Gastrocnemius medialis (tissue), 4 donors: ENCODE results near the gene FOXO6. TPM values are rescaled to one million over a fixed set of nuclear protein-coding genes. Genes with fewer than 3 reads are reported as not detected.

Source experiments
- ATAC-seq, 2 donors: fragments of 150-250 bp; one replicate each; pipeline ENCODE4 v1.9.1; 2016
- DNase-seq, 2 donors: peaks; one replicate each; pipeline ENCODE4 v3.0.0-alpha.2; 2019
- H3K27ac ChIP-seq, 4 donors: fragments of 200-600 bp; sonication (generic); 1 replicate in 1 of 4; 2 replicates in 3 of 4; pipeline ENCODE4 v1.5.1; 2016 to 2018; ENCODE audit warnings: mild to moderate bottlenecking in 2 of 4, moderate library complexity in 1 of 4
- H3K27me3 ChIP-seq, 3 donors: fragments of 200-600 bp; sonication (generic) in 2 of 3; 1 replicate in 1 of 3; 2 replicates in 2 of 3; pipeline versions ENCODE4 v1.5.1 to v1.6.0; 2016 to 2019; ENCODE audit warnings: mild to moderate bottlenecking in 1 of 3, moderate library complexity in 1 of 3
- H3K36me3 ChIP-seq, 2 donors: fragments of 200-600 bp; sonication (generic) in 1 of 2; one replicate each; pipeline ENCODE4 v1.5.1; 2017 to 2018
- H3K4me1 ChIP-seq, 2 donors: fragments of 200-600 bp; sonication (generic) in 1 of 2; one replicate each; pipeline ENCODE4 v1.5.1; 2016 to 2017; ENCODE audit warnings: mild to moderate bottlenecking in 2 of 2
- H3K4me3 ChIP-seq, 4 donors: fragments of 200-600 bp; sonication (generic) in 3 of 4; 1 replicate in 1 of 4; 2 replicates in 3 of 4; pipeline ENCODE4 v1.5.1; 2016 to 2019; ENCODE audit warnings: mild to moderate bottlenecking in 2 of 4
- H3K9me3 ChIP-seq, 3 donors: fragments of 200-600 bp; sonication (generic) in 2 of 3; 1 replicate in 1 of 3; 2 replicates in 2 of 3; pipeline ENCODE4 v1.5.1; 2016 to 2019
- POLR2A ChIP-seq, 2 donors: fragments of 450-650 bp; IDR thresholded peaks; one replicate each; pipeline ENCODE4 v1.6.1; 2017; ENCODE audit warnings: antibody characterized with exemption in 2 of 2, mild to moderate bottlenecking in 2 of 2, moderate library complexity in 2 of 2
- in situ Hi-C, 4 donors: fragments of 200-750 bp; cut with MboI; loops; one replicate each; pipeline versions ENCODE4 v1.15.0 to v1.8.0; 2017; ENCODE audit warnings: low sequenced_read_pairs in 4 of 4
- intact Hi-C: fragments of 100-400 bp; cut with DNase I; formaldehyde crosslinking; loops from one replicate; pipeline ENCODE4 v1.15.1; 2023; ENCODE audit warnings: low total_unique reads
- total RNA-seq, 4 donors: library from RNA; depleted of rRNA; stranded (reverse); fragments of >200 nt; gene quantifications; one replicate each; pipeline versions ENCODE4 v1.1.0 to v1.2.3, GENCODE V29; 2016
- TF ChIP-seq, protein P1 (sequence below), 5 experiments: fragments of 450-650 bp in 3 of 5; fragments of 200-600 bp in 2 of 5; sonication (generic) in 2 of 5; IDR thresholded peaks in 4 of 5; conservative IDR thresholded peaks in 1 of 5; 1 replicate in 4 of 5; 2 replicates in 1 of 5; pipeline ENCODE4 v1.5.1; 2016 to 2019; ENCODE audit warnings: antibody characterized with exemption in 5 of 5, mild to moderate bottlenecking in 3 of 5, moderate library complexity in 3 of 5

Gene FOXO6
- total RNA-seq, 4 donors from 2014 or later: 0.20 to 3.9 (median 0.94) TPM

DNA sequence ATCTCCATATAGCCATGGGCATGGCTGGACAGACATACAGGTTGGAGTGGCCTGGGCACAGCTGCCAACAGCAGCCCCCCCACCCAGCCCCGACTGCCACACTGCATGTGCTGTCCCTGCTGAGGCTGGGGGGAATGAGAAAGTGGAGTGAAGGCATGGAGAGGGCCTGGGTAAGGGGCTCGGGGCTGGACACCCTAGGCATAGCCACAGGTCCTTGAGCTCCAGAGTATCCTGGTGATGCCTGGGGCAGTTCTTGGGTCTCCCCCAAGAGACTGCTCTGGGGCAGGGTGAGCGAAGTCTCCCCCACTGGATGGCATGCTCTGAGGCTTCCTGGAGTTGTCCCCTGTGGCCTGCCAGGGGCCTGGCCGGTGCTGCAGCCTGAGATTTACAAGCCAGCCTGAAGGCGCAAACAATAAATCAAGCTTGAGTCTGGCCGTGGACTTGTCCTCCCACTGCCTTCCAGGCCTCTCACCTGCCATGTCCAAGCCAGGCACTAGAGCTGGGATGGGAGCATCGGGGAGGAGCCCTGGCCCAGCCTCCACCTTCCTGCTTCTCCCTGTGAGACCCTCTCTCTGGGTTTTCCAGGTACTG lies 53.6 kb downstream of the FOXO6 start:
- DNase-seq (no peak), ATAC-seq (no peak)
- TF ChIP-seq, protein P1, sequence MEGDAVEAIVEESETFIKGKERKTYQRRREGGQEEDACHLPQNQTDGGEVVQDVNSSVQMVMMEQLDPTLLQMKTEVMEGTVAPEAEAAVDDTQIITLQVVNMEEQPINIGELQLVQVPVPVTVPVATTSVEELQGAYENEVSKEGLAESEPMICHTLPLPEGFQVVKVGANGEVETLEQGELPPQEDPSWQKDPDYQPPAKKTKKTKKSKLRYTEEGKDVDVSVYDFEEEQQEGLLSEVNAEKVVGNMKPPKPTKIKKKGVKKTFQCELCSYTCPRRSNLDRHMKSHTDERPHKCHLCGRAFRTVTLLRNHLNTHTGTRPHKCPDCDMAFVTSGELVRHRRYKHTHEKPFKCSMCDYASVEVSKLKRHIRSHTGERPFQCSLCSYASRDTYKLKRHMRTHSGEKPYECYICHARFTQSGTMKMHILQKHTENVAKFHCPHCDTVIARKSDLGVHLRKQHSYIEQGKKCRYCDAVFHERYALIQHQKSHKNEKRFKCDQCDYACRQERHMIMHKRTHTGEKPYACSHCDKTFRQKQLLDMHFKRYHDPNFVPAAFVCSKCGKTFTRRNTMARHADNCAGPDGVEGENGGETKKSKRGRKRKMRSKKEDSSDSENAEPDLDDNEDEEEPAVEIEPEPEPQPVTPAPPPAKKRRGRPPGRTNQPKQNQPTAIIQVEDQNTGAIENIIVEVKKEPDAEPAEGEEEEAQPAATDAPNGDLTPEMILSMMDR (IDR thresholded peaks at IDR 0.05 in 4 of 5, conservative IDR thresholded peaks at IDR 0.05 in 1 of 5): no peak
- no peak for TF ChIP-seq POLR2A (IDR thresholded peaks at IDR 0.05)
- H3K4me3 ChIP-seq: no peak overlapping the region
- no peaks in the 10 kb centered on the region for H3K36me3 ChIP-seq
- H3K9me3 ChIP-seq: no peaks in the 10 kb centered on the region
- H3K27ac ChIP-seq: no peak overlapping the region
- H3K4me1 ChIP-seq: peaks cover 25 to 29% of the 10 kb centered on the region in 2 donors
- in situ Hi-C loops (loop anchor here (5.0 to 10.0 kb wide), 4 partner anchors 48 to 90 kb away; partner anchors contain the start of gene FOXO6 (in 2 of the 4)), intact Hi-C loops (loop anchor here (5.0 kb wide), 2 partner anchors 82 to 133 kb away; no protein-coding TSS in a partner anchor)
- H3K27me3 ChIP-seq: no peaks in the 10 kb centered on the region

- no peaks in the 10 kb centered on the region for H3K9me3 ChIP-seq
- in situ Hi-C loops: loop anchor here in 2 of 4 donors (10.0 kb wide), 2 partner anchors 51 to 91 kb away; partner anchors contain the start of gene FOXO6 (in 2 of the 2)
- no peaks in the 10 kb centered on the region for H3K36me3 ChIP-seq
- H3K27ac ChIP-seq: no peak overlapping the region
- ATAC-seq (no peak), DNase-seq (no peak)
- no peak for TF ChIP-seq POLR2A (IDR thresholded peaks at IDR 0.05)
- TF ChIP-seq, protein P1 (IDR thresholded peaks at IDR 0.05 in 4 of 5, conservative IDR thresholded peaks at IDR 0.05 in 1 of 5): no peak
- intact Hi-C loops: loop anchor here (5.0 kb wide), 2 partner anchors 81 to 134 kb away; no protein-coding TSS in a partner anchor
- H3K4me3 ChIP-seq: no peak overlapping the region
- no peaks in the 10 kb centered on the region for H3K27me3 ChIP-seq
- peaks cover 35 to 41% of the 10 kb centered on the region in 2 donors for H3K4me1 ChIP-seq
Observed at GRCh38 chr1:41416081-41416480, 54.8 kb downstream of the FOXO6 start.

DNA sequence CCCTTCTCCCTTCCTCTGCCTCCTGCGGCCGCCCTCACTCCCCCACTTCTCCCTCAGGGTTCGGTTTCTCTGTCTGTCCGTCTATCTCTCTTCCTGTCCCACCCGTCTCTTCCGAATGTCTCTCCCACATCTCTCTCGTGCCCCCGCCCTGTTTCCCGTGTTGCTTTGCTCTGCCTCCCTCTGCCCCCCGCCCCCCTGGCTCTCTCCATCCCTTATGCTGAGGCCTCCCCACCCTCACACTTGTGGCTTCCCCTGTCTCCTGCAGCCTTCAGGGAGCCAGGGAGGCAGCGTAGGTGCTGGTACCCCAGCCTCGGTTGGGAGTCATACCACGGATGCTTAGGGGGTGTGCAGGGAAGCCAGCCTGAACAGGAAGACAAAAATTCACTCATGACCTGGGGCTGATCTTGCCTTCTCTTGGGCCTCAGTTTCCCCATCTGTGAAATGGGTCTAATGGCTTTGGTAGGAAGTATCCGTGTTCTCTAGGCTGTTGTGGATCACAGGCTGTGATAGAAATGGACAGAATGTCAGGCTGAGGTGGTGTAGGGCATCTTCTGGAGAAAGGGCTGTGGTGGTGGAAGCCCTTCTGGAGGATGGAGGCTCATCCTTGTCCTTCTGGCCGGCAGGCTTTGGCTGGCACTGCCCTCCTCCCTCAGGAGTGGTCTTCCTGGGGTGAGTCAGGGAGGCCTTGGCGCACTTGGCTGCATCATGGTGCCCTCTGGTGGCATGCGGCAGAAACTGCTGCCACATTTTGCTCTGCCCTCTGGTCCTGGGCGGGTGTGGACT lies 55.5 kb downstream of the FOXO6 start:
- H3K27ac ChIP-seq: peak overlapping the region in 1 of 4 donors; percentile 88
- peak in 1 of 2 donors; percentile 67 for DNase-seq
- in situ Hi-C loops (loop anchor here in 2 of 4 donors (10.0 kb wide), 2 partner anchors 52 to 92 kb away; partner anchors contain the start of gene FOXO6 (in 2 of the 2)), intact Hi-C loops (loop anchor here (1.0 to 5.0 kb wide), 5 partner anchors 16 to 148 kb away; no protein-coding TSS in a partner anchor)
- H3K9me3 ChIP-seq: no peaks in the 10 kb centered on the region
- H3K27me3 ChIP-seq: no peaks in the 10 kb centered on the region
- H3K4me1 ChIP-seq: peaks cover 38 to 46% of the 10 kb centered on the region in 2 donors
- peak in 1 of 2 donors; percentile 25 for ATAC-seq
- no peaks in the 10 kb centered on the region for H3K36me3 ChIP-seq
- no peak overlapping the region for H3K4me3 ChIP-seq
- no peak for TF ChIP-seq POLR2A (IDR thresholded peaks at IDR 0.05)
- TF ChIP-seq, protein P1 (IDR thresholded peaks at IDR 0.05 in 4 of 5, conservative IDR thresholded peaks at IDR 0.05 in 1 of 5): peak; percentile 90 to 97 (median 93)

DNA sequence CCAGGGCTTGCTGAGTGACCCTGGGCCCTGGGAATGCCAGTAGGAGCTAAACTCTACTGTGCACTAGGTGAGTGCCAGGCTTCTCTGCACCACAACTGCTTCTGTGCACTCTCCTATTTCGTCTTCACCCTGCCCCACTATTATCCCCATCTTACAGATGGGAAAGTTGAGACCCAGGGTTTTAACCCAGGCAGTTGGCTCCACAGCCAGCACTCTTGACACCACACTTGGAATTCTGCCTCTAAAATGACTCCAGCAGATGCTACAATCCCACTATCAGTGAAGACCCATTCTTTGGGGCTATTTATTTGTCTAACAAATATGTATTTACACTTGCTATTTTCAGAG lies 56.1 kb downstream of the FOXO6 start:
- H3K27ac ChIP-seq: peak overlapping the region; percentile 88 to 95 (median 88)
- no peaks in the 10 kb centered on the region for H3K36me3 ChIP-seq
- ATAC-seq (no peak), DNase-seq (no peak)
- in situ Hi-C loops: loop anchor here in 2 of 4 donors (10.0 kb wide), 2 partner anchors 53 to 93 kb away; partner anchors contain the start of gene FOXO6 (in 2 of the 2)
- TF ChIP-seq POLR2A (IDR thresholded peaks at IDR 0.05): no peak
- TF ChIP-seq, protein P1 (IDR thresholded peaks at IDR 0.05 in 4 of 5, conservative IDR thresholded peaks at IDR 0.05 in 1 of 5): peak in 1 of 5 experiments; percentile 52
- H3K9me3 ChIP-seq: no peaks in the 10 kb centered on the region
- intact Hi-C loops: loop anchor here (1.0 to 5.0 kb wide), 5 partner anchors 15 to 149 kb away; no protein-coding TSS in a partner anchor
- no peaks in the 10 kb centered on the region for H3K27me3 ChIP-seq
- H3K4me1 ChIP-seq: peaks cover 38 to 46% of the 10 kb centered on the region in 2 donors
- no peak overlapping the region for H3K4me3 ChIP-seq
